GM18505 (cell line): Measurements from ENCODE around the gene DEF6.

Source experiments
- ATAC-seq: cut with Tn5 transposase; IDR thresholded peaks from one replicate; pipeline ENCODE4 v1.9.1; 2021; ENCODE audit not compliant: unreplicated experiment
- POLR2A ChIP-seq: IDR thresholded peaks from 4 replicates; pipeline ENCODE4 v1.6.1; 2011; ENCODE audit warnings: borderline replicate concordance; ENCODE audit not compliant: insufficient read depth, insufficient read length; ENCODE audit errors: extremely low read depth

Gene DEF6

GRCh38 chr6:35267446-35267845, 30.2 kb upstream of the DEF6 start:
- ATAC-seq = no peak
- no peak for TF ChIP-seq POLR2A

- ATAC-seq = no peak
- TF ChIP-seq POLR2A = no peak
Measured at GRCh38 chr6:35267897-35268296, 29.7 kb upstream of the DEF6 start.

GRCh38 chr6:35272005-35272404, 25.6 kb upstream of the DEF6 start:
- ATAC-seq = no peak
- no peak for TF ChIP-seq POLR2A

GRCh38 chr6:35273822-35274559, 23.6 kb upstream of the DEF6 start:
- no peak for TF ChIP-seq POLR2A
- ATAC-seq = no peak

GRCh38 chr6:35275744-35276260, 21.8 kb upstream of the DEF6 start:
- no peak for ATAC-seq
- no peak for TF ChIP-seq POLR2A

GRCh38 chr6:35278708-35279107, 18.9 kb upstream of the DEF6 start:
- no peak for ATAC-seq
- TF ChIP-seq POLR2A = no peak

GRCh38 chr6:35280903-35281302, 16.7 kb upstream of the DEF6 start:
- ATAC-seq = no peak
- TF ChIP-seq POLR2A = no peak

GRCh38 chr6:35282472-35282871, 15.1 kb upstream of the DEF6 start:
- no peak for TF ChIP-seq POLR2A
- ATAC-seq = no peak

- ATAC-seq = no peak
- no peak for TF ChIP-seq POLR2A
Measured at GRCh38 chr6:35283361-35283760, 14.3 kb upstream of the DEF6 start.

- TF ChIP-seq POLR2A = no peak
- ATAC-seq = no peak
Measured at GRCh38 chr6:35287671-35288396, 9.8 kb upstream of the DEF6 start.

- ATAC-seq = no peak
- no peak for TF ChIP-seq POLR2A
Measured at GRCh38 chr6:35288834-35289233, 8.8 kb upstream of the DEF6 start.

GRCh38 chr6:35291491-35291890, 6.1 kb upstream of the DEF6 start:
- TF ChIP-seq POLR2A = no peak
- no peak for ATAC-seq

GRCh38 chr6:35292494-35292893, 5.1 kb upstream of the DEF6 start:
- ATAC-seq = no peak
- no peak for TF ChIP-seq POLR2A

GRCh38 chr6:35293681-35294080, 3.9 kb upstream of the DEF6 start:
- no peak for TF ChIP-seq POLR2A
- no peak for ATAC-seq
